B cell (primary cell): Measurements from ENCODE around the gene SPDYE16.
"Not testable (repeated sequence)": the region's sequence is repeated elsewhere in the genome, so short reads cannot be mapped to it uniquely, and the experiment has no call there.

Experiments
- EZH2 ChIP-seq: IDR thresholded peaks from 2 replicates; pipeline ENCODE4 v1.6.1; 2012; ENCODE audit warnings: borderline replicate concordance, low read depth, mild to moderate bottlenecking, moderate library complexity, low read length; ENCODE audit not compliant: insufficient read depth, poor library complexity, severe bottlenecking
- TF ChIP-seq, protein P1 (sequence below): fragments of 200-600 bp; IDR thresholded peaks from one replicate; pipeline ENCODE4 v1.8.0; 2022; ENCODE audit warnings: antibody characterized with exemption, mild to moderate bottlenecking

DNA sequence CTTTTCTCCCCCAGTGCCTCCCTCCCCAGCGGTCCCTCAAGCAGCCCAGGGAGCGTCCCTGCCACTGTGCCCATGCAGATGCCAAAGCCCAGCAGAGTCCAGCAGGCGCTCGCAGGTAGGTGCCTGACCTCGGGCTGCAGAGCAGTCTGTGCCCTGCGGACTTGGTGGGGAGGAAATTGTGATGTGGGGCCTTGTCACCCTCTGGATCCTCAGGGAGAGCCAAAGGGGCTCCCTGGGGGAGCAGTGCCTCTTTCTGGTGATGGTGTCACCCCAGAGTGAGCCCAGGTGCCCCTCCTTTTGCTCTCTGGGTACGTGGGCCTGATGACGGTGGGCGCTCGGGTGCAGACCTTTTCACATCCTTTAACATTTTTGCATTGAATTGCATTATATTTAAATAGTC lies 51.0 kb downstream of the SPDYE16 start:
- TF ChIP-seq, protein P1, sequence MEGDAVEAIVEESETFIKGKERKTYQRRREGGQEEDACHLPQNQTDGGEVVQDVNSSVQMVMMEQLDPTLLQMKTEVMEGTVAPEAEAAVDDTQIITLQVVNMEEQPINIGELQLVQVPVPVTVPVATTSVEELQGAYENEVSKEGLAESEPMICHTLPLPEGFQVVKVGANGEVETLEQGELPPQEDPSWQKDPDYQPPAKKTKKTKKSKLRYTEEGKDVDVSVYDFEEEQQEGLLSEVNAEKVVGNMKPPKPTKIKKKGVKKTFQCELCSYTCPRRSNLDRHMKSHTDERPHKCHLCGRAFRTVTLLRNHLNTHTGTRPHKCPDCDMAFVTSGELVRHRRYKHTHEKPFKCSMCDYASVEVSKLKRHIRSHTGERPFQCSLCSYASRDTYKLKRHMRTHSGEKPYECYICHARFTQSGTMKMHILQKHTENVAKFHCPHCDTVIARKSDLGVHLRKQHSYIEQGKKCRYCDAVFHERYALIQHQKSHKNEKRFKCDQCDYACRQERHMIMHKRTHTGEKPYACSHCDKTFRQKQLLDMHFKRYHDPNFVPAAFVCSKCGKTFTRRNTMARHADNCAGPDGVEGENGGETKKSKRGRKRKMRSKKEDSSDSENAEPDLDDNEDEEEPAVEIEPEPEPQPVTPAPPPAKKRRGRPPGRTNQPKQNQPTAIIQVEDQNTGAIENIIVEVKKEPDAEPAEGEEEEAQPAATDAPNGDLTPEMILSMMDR: not testable (repeated sequence)
- not testable (repeated sequence) for TF ChIP-seq EZH2
